IMR-90 (cell line): Measurements from ENCODE around the gene STX7. TPM values are rescaled to one million over a fixed set of nuclear protein-coding genes. Genes with fewer than 3 reads are reported as not detected.
"Not testable (repeated sequence)": the region's sequence is repeated elsewhere in the genome, so short reads cannot be mapped to it uniquely, and the experiment has no call there.

Experiments used
- ATAC-seq: fragments of 200-7000 bp; cut with Tn5 transposase; 2 replicates; pipeline ENCODE4 v1.9.1; 2020; ENCODE audit warnings: low read depth, mild to moderate bottlenecking, moderate library complexity
- BruUV-seq: library from RNA; stranded (reverse); fragments of 400-500 nt; replicated peaks from 2 replicates; lab custom pipeline; 2021; lab: Mats Ljungman, UMichigan
- CTCF ChIA-PET: fragments of 300-600 bp; formaldehyde crosslinking; extraction: SDS; loops from one replicate; lab custom pipeline; 2021; ENCODE audit warnings: antibody characterized with exemption; lab: Yijun Ruan, JAX
- POLR2A ChIA-PET: fragments of 300-600 bp; sonication (Branson Sonifier 250); formaldehyde crosslinking; loops from one replicate; lab custom pipeline; 2022; ENCODE audit warnings: antibody characterized with exemption; ENCODE audit not compliant: unreplicated experiment; lab: Charles Lee
- DNase-seq: peaks from one replicate; pipeline ENCODE4 v3.0.0; 2013
- H2AFZ ChIP-seq: replicated peaks from 2 replicates; pipeline ENCODE3; 2013; ENCODE audit warnings: low read length, mild to moderate bottlenecking; ENCODE audit not compliant: poor library complexity
- H2AK5ac ChIP-seq: 2 replicates; pipeline ENCODE4 v1.6.1; 2013; ENCODE audit warnings: low read depth, low read length, inconsistent platforms
- H2AK9ac ChIP-seq: replicated peaks from 2 replicates; pipeline ENCODE3; 2013; ENCODE audit warnings: mild to moderate bottlenecking, low read depth, low read length, moderate library complexity; ENCODE audit not compliant: poor library complexity
- H2BK120ac ChIP-seq: 2 replicates; pipeline ENCODE4 v1.6.1; 2013; ENCODE audit warnings: low read depth, low read length, inconsistent platforms
- H2BK15ac ChIP-seq: 3 replicates; pipeline ENCODE4 v1.6.1; 2013; ENCODE audit warnings: low read depth, low read length, inconsistent platforms
- H2BK20ac ChIP-seq: 2 replicates; pipeline ENCODE4 v1.6.1; 2013; ENCODE audit warnings: low read depth, mild to moderate bottlenecking, inconsistent platforms, low read length, moderate library complexity
- H2BK5ac ChIP-seq: 2 replicates; pipeline ENCODE4 v1.6.1; 2013; ENCODE audit warnings: mild to moderate bottlenecking, low read depth, low read length, inconsistent platforms; ENCODE audit not compliant: poor library complexity, severe bottlenecking
- H3K14ac ChIP-seq: replicated peaks from 2 replicates; pipeline ENCODE4 v1.6.1; 2013; ENCODE audit warnings: low read depth, low read length, inconsistent platforms
- H3K18ac ChIP-seq: 2 replicates; pipeline ENCODE4 v1.6.1; 2013; ENCODE audit warnings: low read depth, low read length, control low read depth
- H3K23ac ChIP-seq: 2 replicates; pipeline ENCODE4 v1.6.1; 2013; ENCODE audit warnings: low read depth, low read length, inconsistent platforms
- H3K27ac ChIP-seq: 2 replicates; pipeline ENCODE4 v1.5.1; 2013; ENCODE audit warnings: mild to moderate bottlenecking, control low read depth, low read length; ENCODE audit not compliant: insufficient read depth
- H3K27me3 ChIP-seq: 2 replicates; pipeline ENCODE4 v1.6.1; 2013; ENCODE audit warnings: low read length; ENCODE audit not compliant: control insufficient read depth, insufficient read depth
- H3K36me3 ChIP-seq: 2 replicates; pipeline ENCODE4 v1.6.1; 2013; ENCODE audit warnings: low read length, mixed read lengths; ENCODE audit not compliant: control insufficient read depth, insufficient read depth
- H3K4ac ChIP-seq: 2 replicates; pipeline ENCODE4 v1.6.1; 2013; ENCODE audit warnings: low read depth, low read length, inconsistent platforms
- H3K4me1 ChIP-seq: 2 replicates; pipeline ENCODE4 v1.6.1; 2013; ENCODE audit warnings: low read length, mixed read lengths; ENCODE audit not compliant: control insufficient read depth, insufficient read depth
- H3K4me2 ChIP-seq: 2 replicates; pipeline ENCODE4 v1.6.1; 2013; ENCODE audit warnings: low read depth, mild to moderate bottlenecking, control low read depth, low read length, moderate library complexity
- H3K4me3 ChIP-seq: 2 replicates; pipeline ENCODE4 v1.5.1; 2013; ENCODE audit warnings: low read depth, mild to moderate bottlenecking, control low read depth, low read length, moderate library complexity; ENCODE audit not compliant: insufficient read depth
- H3K56ac ChIP-seq: 2 replicates; pipeline ENCODE4 v1.6.1; 2013; ENCODE audit warnings: low read length, inconsistent platforms; ENCODE audit not compliant: insufficient read depth; ENCODE audit errors: extremely low read depth
- H3K79me1 ChIP-seq, 2 experiments: 2 replicates each; pipeline ENCODE4 v1.6.1; 2013; ENCODE audit warnings: low read length in 2 of 2, inconsistent platforms in 1 of 2, low read depth in 1 of 2
- H3K9ac ChIP-seq: 2 replicates; pipeline ENCODE4 v1.6.1; 2013; ENCODE audit warnings: low read depth, low read length, control low read depth
- H3K9me1 ChIP-seq: 2 replicates; pipeline ENCODE4 v1.6.1; 2013; ENCODE audit warnings: low read length, inconsistent platforms; ENCODE audit not compliant: insufficient read depth
- H3K9me3 ChIP-seq: 2 replicates; pipeline ENCODE4 v1.6.1; 2013; ENCODE audit warnings: low read length; ENCODE audit not compliant: control insufficient read depth, insufficient read depth
- H4K20me1 ChIP-seq: 2 replicates; pipeline ENCODE4 v1.6.1; 2013; ENCODE audit warnings: low read length, inconsistent platforms; ENCODE audit not compliant: insufficient read depth
- H4K5ac ChIP-seq: 2 replicates; pipeline ENCODE4 v1.6.1; 2013; ENCODE audit warnings: mild to moderate bottlenecking, low read depth, low read length, control low read depth
- H4K8ac ChIP-seq, 2 experiments: 2 replicates each; pipeline ENCODE4 v1.6.1; 2013; ENCODE audit warnings: low read depth in 2 of 2, low read length in 2 of 2, control low read depth in 1 of 2, inconsistent platforms in 1 of 2
- H4K91ac ChIP-seq: 2 replicates; pipeline ENCODE4 v1.6.1; 2013; ENCODE audit warnings: low read depth, low read length, inconsistent platforms; ENCODE audit not compliant: insufficient read depth
- WGBS, 2 experiments: methylation state at CpG; one replicate each; pipeline versions ENCODE4 v1.1.5 to v1.1.7; 2013; ENCODE audit warnings: missing lambda C conversion rate in 2 of 2; ENCODE audit not compliant: insufficient read length in 1 of 2; ENCODE audit errors: extremely low coverage in 2 of 2; 5-methylcytosine and 5-hydroxymethylcytosine counted together
- dilution Hi-C: fragments of 300-500 bp; cut with HindIII; formaldehyde crosslinking; loops from one replicate; pipeline ENCODE4 v1.14.3; 2018; ENCODE audit warnings: low sequenced_read_pairs; ENCODE audit not compliant: unreplicated experiment
- in situ Hi-C: fragments of 300-500 bp; cut with MboI; formaldehyde crosslinking; loops from 3 replicates; pipeline ENCODE4 v1.14.3; 2019; ENCODE audit warnings: low sequenced_read_pairs, inconsistent platforms, mixed read lengths
- intact Hi-C: fragments of 100-400 bp; cut with micrococcal nuclease; formaldehyde crosslinking; loops from 2 replicates; pipeline ENCODE4 v1.10.0; 2022
- polyA plus RNA-seq, 3 experiments: library from polyadenylated mRNA; depleted of rRNA; stranded (reverse); fragments of >200 nt; gene quantifications; 2 replicates each; pipeline ENCODE4 v1.2.3, GENCODE V29; 2012; ENCODE audit warnings: low replicate concordance in 1 of 3
- total RNA-seq: library from RNA; depleted of rRNA; stranded (reverse); fragments of >200 nt; gene quantifications from 2 replicates; pipeline ENCODE4 v1.2.3, GENCODE V29; 2012

STX7 gene
- total and polyA plus RNA-seq, 2 of the 4 experiments (the other 2 are of a cell fraction): 16.5 to 35.1 TPM

- H4K20me1 ChIP-seq, POLR2A ChIA-PET, H3K27ac ChIP-seq, H2BK20ac ChIP-seq, H2AK5ac ChIP-seq, H3K4me2 ChIP-seq, H2BK5ac ChIP-seq, H3K4me3 ChIP-seq, H3K4me1 ChIP-seq, H3K9ac ChIP-seq, DNase-seq, H2BK15ac ChIP-seq, BruUV-seq, H4K5ac ChIP-seq, H3K18ac ChIP-seq, intact Hi-C loops, H3K23ac ChIP-seq, H3K4ac ChIP-seq, dilution Hi-C loops, H2AFZ ChIP-seq, CTCF ChIA-PET, H3K14ac ChIP-seq, H3K36me3 ChIP-seq, H3K79me1 ChIP-seq, H2BK120ac ChIP-seq, H4K8ac ChIP-seq, in situ Hi-C loops, H4K91ac ChIP-seq, H3K9me1 ChIP-seq, ATAC-seq, H2AK9ac ChIP-seq, H3K56ac ChIP-seq, H3K9me3 ChIP-seq: not testable (repeated sequence)
- H3K27me3 ChIP-seq: peaks cover 17% of the 10 kb centered on the region
- no CpG with 5 or more reads among the region's 3 CpGs for WGBS, 2 experiments
Measured at GRCh38 chr6:132560087-132560486, 47.2 kb upstream of the STX7 start.
